CD4-positive, alpha-beta T cell treated with Interleukin-17A for 1 hour (primary cell): ENCODE data around the gene DFFA.
"Not testable (repeated sequence)": the region's sequence is repeated elsewhere in the genome, so short reads cannot be mapped to it uniquely, and the experiment has no call there.

Experiments
- DNase-seq: peaks from one replicate; pipeline ENCODE4 v3.0.0-alpha.2; 2020

Gene DFFA

GRCh38 chr1:10425826-10426534 lies 46.3 kb downstream of the DFFA start:
- DNase-seq = not testable (repeated sequence)

- DNase-seq = no peak
Observed at GRCh38 chr1:10424651-10425050, 47.7 kb downstream of the DFFA start.

- no peak for DNase-seq
Observed at GRCh38 chr1:10424034-10424433, 48.3 kb downstream of the DFFA start.

- no peak for DNase-seq
Observed at GRCh38 chr1:10421637-10422036, 50.7 kb downstream of the DFFA start.

- DNase-seq = no peak
Observed at GRCh38 chr1:10419351-10419750, 53.0 kb downstream of the DFFA start.

- DNase-seq = not testable (repeated sequence)
Observed at GRCh38 chr1:10418741-10419140, 53.6 kb downstream of the DFFA start.

GRCh38 chr1:10415967-10416366 lies 56.4 kb downstream of the DFFA start:
- not testable (repeated sequence) for DNase-seq

GRCh38 chr1:10415211-10415930 lies 57.0 kb downstream of the DFFA start:
- peak; percentile 11 for DNase-seq

GRCh38 chr1:10407201-10407600 lies 65.1 kb downstream of the DFFA start:
- no peak for DNase-seq
